Parathyroid adenoma (tissue), 2 donors: ENCODE results near the gene HDAC4.

Experiments used
- H2AFZ ChIP-seq: fragments of 300-600 bp; sonication (generic); one replicate; pipeline ENCODE4 v1.7.0; 2017; ENCODE audit warnings: antibody characterized with exemption, mild to moderate bottlenecking
- H3K27ac ChIP-seq: fragments of 300-600 bp; sonication (generic); one replicate; pipeline ENCODE4 v1.7.0; 2017
- H3K27me3 ChIP-seq: fragments of 300-600 bp; sonication (generic); one replicate; pipeline ENCODE4 v1.7.0; 2017; ENCODE audit warnings: low read length; ENCODE audit not compliant: control insufficient read depth, insufficient read depth
- H3K36me3 ChIP-seq: fragments of 300-600 bp; sonication (generic); one replicate; pipeline ENCODE4 v1.7.0; 2017; ENCODE audit warnings: low read length; ENCODE audit not compliant: control insufficient read depth, insufficient read depth
- H3K4me1 ChIP-seq: fragments of 300-600 bp; sonication (generic); one replicate; pipeline ENCODE4 v1.7.0; 2017; ENCODE audit warnings: control low read depth
- H3K4me2 ChIP-seq: fragments of 300-600 bp; sonication (generic); one replicate; pipeline ENCODE4 v1.7.0; 2017; ENCODE audit warnings: low read length
- H3K4me3 ChIP-seq: fragments of 300-600 bp; sonication (generic); one replicate; pipeline ENCODE4 v1.7.0; 2017; ENCODE audit warnings: low read depth, low read length
- H3K79me2 ChIP-seq: fragments of 300-600 bp; sonication (generic); one replicate; pipeline ENCODE4 v1.7.0; 2017; ENCODE audit warnings: control low read depth
- H3K9ac ChIP-seq: fragments of 300-600 bp; sonication (generic); one replicate; pipeline ENCODE4 v1.7.0; 2017; ENCODE audit warnings: mild to moderate bottlenecking
- H3K9me3 ChIP-seq: fragments of 300-600 bp; sonication (generic); one replicate; pipeline ENCODE4 v1.7.0; 2017; ENCODE audit warnings: low read length; ENCODE audit not compliant: control insufficient read depth
- TF ChIP-seq, protein P1 (sequence below): fragments of 300-600 bp; sonication (generic); IDR thresholded peaks from one replicate; pipeline ENCODE4 v1.7.0; 2017; ENCODE audit warnings: antibody characterized with exemption, mild to moderate bottlenecking
- donor health status: primary hyperparathyroidism.

Gene HDAC4

DNA sequence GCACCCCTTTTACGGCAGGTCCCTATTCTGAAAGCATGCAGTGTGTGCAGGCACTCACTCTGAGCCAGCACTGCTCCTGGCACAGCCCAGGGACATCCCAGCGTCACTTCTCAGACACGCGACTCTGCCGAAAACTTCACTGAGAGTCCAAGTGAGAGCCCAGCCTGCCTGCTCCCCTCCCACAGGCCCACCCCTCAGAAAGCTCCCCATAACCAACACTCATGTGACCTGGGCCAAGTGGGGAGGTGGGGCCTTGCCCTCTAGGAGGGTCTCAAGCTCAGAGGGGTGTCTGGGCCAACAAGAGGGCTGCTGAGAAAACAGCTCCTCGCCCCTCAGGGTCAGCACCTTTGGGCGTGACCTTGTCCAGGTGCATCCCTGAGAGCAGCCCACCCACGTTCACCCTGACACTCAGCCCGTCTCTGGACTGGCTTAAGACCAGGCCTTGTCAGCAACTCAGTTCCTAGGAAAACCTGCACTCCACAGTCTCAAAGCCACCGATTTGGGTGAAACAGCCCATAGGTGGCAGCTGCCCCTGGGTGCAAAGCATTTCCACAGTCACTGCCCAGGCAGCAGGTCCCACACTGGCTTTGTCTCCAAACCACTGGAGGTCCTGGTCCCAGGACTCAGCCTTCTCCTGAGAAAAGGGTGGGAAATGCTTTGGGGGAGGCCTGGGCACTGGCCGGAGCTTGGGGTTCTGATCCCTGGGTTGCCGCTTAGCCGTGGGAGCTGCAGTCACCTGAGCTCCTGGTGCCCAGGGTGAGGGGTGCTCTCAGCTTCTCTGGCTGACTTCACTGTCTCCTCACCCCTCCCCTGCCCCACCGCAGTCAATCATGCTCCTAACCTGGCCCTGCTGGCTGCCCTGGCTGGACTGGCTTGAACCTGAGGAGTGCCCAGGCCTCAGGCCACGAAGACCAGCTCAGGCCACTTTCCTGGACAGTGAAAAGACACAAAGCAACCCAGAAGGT lies 209.6 kb downstream of the HDAC4 start:
- H3K4me1 ChIP-seq = no peaks in the 10 kb centered on the region
- TF ChIP-seq, protein P1, sequence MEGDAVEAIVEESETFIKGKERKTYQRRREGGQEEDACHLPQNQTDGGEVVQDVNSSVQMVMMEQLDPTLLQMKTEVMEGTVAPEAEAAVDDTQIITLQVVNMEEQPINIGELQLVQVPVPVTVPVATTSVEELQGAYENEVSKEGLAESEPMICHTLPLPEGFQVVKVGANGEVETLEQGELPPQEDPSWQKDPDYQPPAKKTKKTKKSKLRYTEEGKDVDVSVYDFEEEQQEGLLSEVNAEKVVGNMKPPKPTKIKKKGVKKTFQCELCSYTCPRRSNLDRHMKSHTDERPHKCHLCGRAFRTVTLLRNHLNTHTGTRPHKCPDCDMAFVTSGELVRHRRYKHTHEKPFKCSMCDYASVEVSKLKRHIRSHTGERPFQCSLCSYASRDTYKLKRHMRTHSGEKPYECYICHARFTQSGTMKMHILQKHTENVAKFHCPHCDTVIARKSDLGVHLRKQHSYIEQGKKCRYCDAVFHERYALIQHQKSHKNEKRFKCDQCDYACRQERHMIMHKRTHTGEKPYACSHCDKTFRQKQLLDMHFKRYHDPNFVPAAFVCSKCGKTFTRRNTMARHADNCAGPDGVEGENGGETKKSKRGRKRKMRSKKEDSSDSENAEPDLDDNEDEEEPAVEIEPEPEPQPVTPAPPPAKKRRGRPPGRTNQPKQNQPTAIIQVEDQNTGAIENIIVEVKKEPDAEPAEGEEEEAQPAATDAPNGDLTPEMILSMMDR = no peak
- H3K4me2 ChIP-seq = no peak overlapping the region
- no peak overlapping the region for H3K4me3 ChIP-seq
- H2AFZ ChIP-seq = no peak overlapping the region
- H3K27me3 ChIP-seq = no peaks in the 10 kb centered on the region
- no peak overlapping the region for H3K27ac ChIP-seq
- no peaks in the 10 kb centered on the region for H3K9me3 ChIP-seq
- no peaks in the 10 kb centered on the region for H3K36me3 ChIP-seq
- no peak overlapping the region for H3K9ac ChIP-seq
- no peaks in the 10 kb centered on the region for H3K79me2 ChIP-seq

DNA sequence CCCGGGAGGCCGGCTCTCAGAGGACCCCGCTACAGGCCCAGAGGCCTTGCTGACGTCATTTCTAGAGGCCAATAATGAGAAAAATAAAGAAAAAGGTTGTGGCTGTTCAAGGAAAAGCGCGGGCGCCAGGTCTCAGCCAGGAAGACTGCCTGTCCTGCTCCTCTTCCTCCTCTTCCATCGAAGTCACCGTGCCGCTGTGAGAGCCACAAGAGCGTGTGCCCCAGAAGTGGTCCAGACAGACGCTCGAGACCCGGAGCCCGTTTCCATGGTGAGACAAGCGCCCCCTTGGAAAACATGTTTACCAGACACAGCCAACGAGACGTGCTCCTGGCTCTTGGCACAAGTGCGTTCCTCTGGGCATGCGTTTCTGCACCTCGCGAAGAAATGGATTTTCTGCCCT lies 210.5 kb downstream of the HDAC4 start:
- no peaks in the 10 kb centered on the region for H3K9me3 ChIP-seq
- no peak overlapping the region for H3K27ac ChIP-seq
- H3K9ac ChIP-seq = no peak overlapping the region
- H3K4me1 ChIP-seq = no peaks in the 10 kb centered on the region
- H3K36me3 ChIP-seq = no peaks in the 10 kb centered on the region
- no peaks in the 10 kb centered on the region for H3K79me2 ChIP-seq
- no peaks in the 10 kb centered on the region for H3K27me3 ChIP-seq
- TF ChIP-seq, protein P1 = no peak
- H2AFZ ChIP-seq = no peak overlapping the region
- H3K4me2 ChIP-seq = no peak overlapping the region
- H3K4me3 ChIP-seq = no peak overlapping the region

DNA sequence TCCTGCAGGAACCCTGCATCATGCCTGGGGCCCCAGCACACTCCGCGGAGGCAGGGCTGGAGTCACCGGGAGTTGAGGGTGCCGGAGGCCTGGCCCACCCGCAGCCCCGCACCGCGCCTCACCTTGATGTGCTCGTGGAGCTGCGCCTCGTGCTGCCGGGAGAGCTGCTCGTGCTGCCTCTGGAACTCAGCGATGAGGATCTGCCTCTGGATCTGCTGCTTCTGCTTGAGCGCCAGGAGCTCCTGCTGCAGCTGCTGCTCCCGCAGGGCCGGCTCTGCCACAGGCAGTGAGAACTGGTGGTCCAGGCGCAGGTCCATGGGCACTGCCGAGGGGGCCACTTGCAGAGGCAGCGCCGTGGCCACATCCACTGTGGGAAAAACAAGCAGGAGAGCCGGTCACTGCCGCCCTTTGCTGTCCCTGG lies 211.1 kb downstream of the HDAC4 start:
- Histone ChIP-seq H3K4me2 (no peak overlapping the region), H3K9me3 (no peaks in the 10 kb centered on the region), H3K79me2 (no peaks in the 10 kb centered on the region), H3K4me1 (no peaks in the 10 kb centered on the region), H3K27me3 (no peaks in the 10 kb centered on the region), H3K4me3 (no peak overlapping the region), H2AFZ (no peak overlapping the region), H3K27ac (no peak overlapping the region), H3K36me3 (no peaks in the 10 kb centered on the region), H3K9ac (no peak overlapping the region)
- TF ChIP-seq, protein P1 = no peak

DNA sequence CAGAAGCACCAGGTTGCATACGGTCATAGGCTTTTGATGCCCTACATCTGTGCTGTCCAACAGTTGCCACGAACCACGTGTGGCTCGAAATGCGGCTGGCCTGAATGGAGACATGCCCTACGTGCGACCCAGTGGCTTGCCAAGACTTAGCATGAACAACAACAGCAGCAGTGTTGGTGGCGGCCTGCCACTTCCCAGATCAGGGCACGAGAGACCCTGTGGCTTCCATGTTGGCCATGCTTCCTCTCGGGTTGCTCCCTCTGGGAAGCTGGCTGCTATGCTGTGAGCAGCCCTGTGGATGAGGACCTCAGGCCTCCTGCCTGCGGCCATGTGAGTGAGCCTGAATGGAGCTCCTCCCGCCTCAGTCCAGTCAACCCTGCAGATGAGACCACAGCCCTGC lies 212.3 kb downstream of the HDAC4 start:
- no peaks in the 10 kb centered on the region for H3K79me2 ChIP-seq
- H3K9ac ChIP-seq = no peak overlapping the region
- H3K27me3 ChIP-seq = no peaks in the 10 kb centered on the region
- H3K27ac ChIP-seq = no peak overlapping the region
- no peaks in the 10 kb centered on the region for H3K4me1 ChIP-seq
- no peak overlapping the region for H3K4me3 ChIP-seq
- H3K9me3 ChIP-seq = no peaks in the 10 kb centered on the region
- H3K4me2 ChIP-seq = no peak overlapping the region
- no peaks in the 10 kb centered on the region for H3K36me3 ChIP-seq
- TF ChIP-seq, protein P1 = no peak
- H2AFZ ChIP-seq = no peak overlapping the region
